K562 (cell line): ENCODE data around the gene TSC22D3. TPM values are rescaled to one million over a fixed set of nuclear protein-coding genes. Genes with fewer than 3 reads are reported as not detected.

ENCODE experiments used
- ATAC-seq: fragments of 200-7000 bp; cut with Tn5 transposase; 3 replicates; pipeline ENCODE4 v1.9.1; 2020; ENCODE audit warnings: moderate library complexity
- BruUV-seq: library from RNA; stranded (reverse); fragments of 400-500 nt; replicated peaks from 2 replicates; lab custom pipeline; 2021; lab: Mats Ljungman, UMichigan
- CTCF ChIA-PET: fragments of 300-600 bp; formaldehyde crosslinking; extraction: SDS; loops from one replicate; lab custom pipeline; 2021; ENCODE audit warnings: low intra/inter-chr PET ratio; lab: Yijun Ruan, JAX
- POLR2A ChIA-PET: fragments of 300-600, 350-650 bp; sonication (Branson Sonifier 250); formaldehyde crosslinking; extraction: SDS; loops from one replicate; lab custom pipeline; 2021; ENCODE audit warnings: antibody characterized with exemption, inconsistent platforms; lab: Yijun Ruan, JAX
- DNase-seq, 4 experiments: peaks; one replicate each; pipeline versions ENCODE4 v3.0.0 to v3.0.0-alpha.2; 2011 to 2018; ENCODE audit warnings: low spot score in 3 of 4, mixed read lengths in 3 of 4; ENCODE audit errors: extremely low read depth in 1 of 4
- FAIRE-seq: peaks from 2 replicates; lab custom pipeline; 2011; peaks lifted over from hg19 to GRCh38; lab: Jason Lieb, UNC
- H2AFZ ChIP-seq: 2 replicates; pipeline ENCODE4 v1.6.0; 2011; ENCODE audit warnings: low read depth, low read length, control low read depth, inconsistent platforms
- H3K27ac ChIP-seq: fragments of 200-600 bp; 3 replicates; pipeline ENCODE4 v1.8.0; 2011; ENCODE audit warnings: low read depth, mild to moderate bottlenecking, control low read depth, inconsistent platforms, low read length, moderate library complexity, mixed read lengths; ENCODE audit errors: extremely low read depth
- H3K27me3 ChIP-seq, 2 experiments: fragments of 300-600 bp in 1 of 2; 2 replicates in 1 of 2; 3 replicates in 1 of 2; pipeline versions ENCODE4 v1.6.0 to v1.8.0; 2011; ENCODE audit warnings: inconsistent platforms in 2 of 2, low read length in 2 of 2, mild to moderate bottlenecking in 1 of 2, mixed read lengths in 1 of 2, moderate library complexity in 1 of 2; ENCODE audit not compliant: control insufficient read depth in 2 of 2, insufficient read depth in 2 of 2
- H3K36me3 ChIP-seq: fragments of 300-600 bp; 3 replicates; pipeline ENCODE4 v1.8.0; 2011; ENCODE audit warnings: mild to moderate bottlenecking, low read length, inconsistent platforms; ENCODE audit not compliant: control insufficient read depth, insufficient read depth
- H3K4me1 ChIP-seq, 2 experiments: fragments of 200-600 bp in 1 of 2; replicated peaks in 1 of 2; 2 replicates in 1 of 2; 3 replicates in 1 of 2; pipeline versions ENCODE4 v1.5.1 to v1.8.0; 2011; ENCODE audit warnings: inconsistent platforms in 2 of 2, low read length in 2 of 2, mild to moderate bottlenecking in 1 of 2, mixed read lengths in 1 of 2, moderate library complexity in 1 of 2; ENCODE audit not compliant: control insufficient read depth in 2 of 2, insufficient read depth in 2 of 2
- H3K4me2 ChIP-seq: 2 replicates; pipeline ENCODE4 v1.6.1; 2011; ENCODE audit warnings: low read length, control low read depth, inconsistent platforms, mixed read lengths; ENCODE audit not compliant: insufficient read depth
- H3K4me3 ChIP-seq: fragments of 200-600 bp; sonication (generic), shearing (Covaris generic); 2 replicates; pipeline ENCODE4 v1.5.1; 2016; ENCODE audit warnings: control low read depth, inconsistent platforms
- H3K79me2 ChIP-seq: fragments of 200-600 bp; 3 replicates; pipeline ENCODE4 v1.8.0; 2011; ENCODE audit warnings: low read length, inconsistent platforms; ENCODE audit not compliant: control insufficient read depth, insufficient read depth
- H3K9ac ChIP-seq, 2 experiments: 2 replicates each; pipeline versions ENCODE4 v1.6.0 to v1.6.1; 2011; ENCODE audit warnings: low read depth in 2 of 2, low read length in 2 of 2, control low read depth in 1 of 2, inconsistent platforms in 1 of 2, mild to moderate bottlenecking in 1 of 2, mixed read lengths in 1 of 2; ENCODE audit not compliant: insufficient read depth in 1 of 2
- H3K9me1 ChIP-seq: one replicate; pipeline ENCODE4 v1.6.0; 2011; ENCODE audit warnings: inconsistent platforms, mild to moderate bottlenecking, low read length, moderate library complexity; ENCODE audit not compliant: control insufficient read depth, insufficient read depth
- H3K9me3 ChIP-seq: replicated peaks from 2 replicates; pipeline ENCODE4 v1.5.1; 2011; ENCODE audit warnings: low read depth, low read length, inconsistent platforms; ENCODE audit not compliant: control insufficient read depth, insufficient read depth
- H4K20me1 ChIP-seq: replicated peaks from 2 replicates; pipeline ENCODE4 v1.6.1; 2011; ENCODE audit warnings: low read length, inconsistent platforms, mixed read lengths; ENCODE audit not compliant: control insufficient read depth, insufficient read depth
- CAMTA2 ChIP-seq: fragments of 250-450 bp; sonication (Bioruptor Pico); conservative IDR thresholded peaks from 2 replicates; pipeline ENCODE4 v1.5.1; 2022
- GTF2A2 ChIP-seq: IDR thresholded peaks from 2 replicates; pipeline ENCODE4 v1.6.1; 2016; ENCODE audit warnings: mild to moderate bottlenecking, missing genetic modification characterization, missing compliant biosample characterization
- HMG20B ChIP-seq: fragments of 250-450 bp; sonication (Bioruptor Pico); IDR thresholded peaks from 2 replicates; pipeline ENCODE4 v1.5.0; 2021; ENCODE audit warnings: mild to moderate bottlenecking
- MEF2D ChIP-seq: conservative IDR thresholded peaks from 2 replicates; pipeline ENCODE4 v1.6.1; 2016; ENCODE audit warnings: low read depth, missing genetic modification characterization, missing compliant biosample characterization
- NFE2L1 ChIP-seq: fragments of 450-650 bp; IDR thresholded peaks from 2 replicates; pipeline ENCODE4 v1.6.1; 2016; ENCODE audit warnings: missing genetic modification characterization, low read depth, mild to moderate bottlenecking, missing compliant biosample characterization, moderate library complexity, borderline replicate concordance
- PHB2 ChIP-seq: fragments of 450-650 bp; IDR thresholded peaks from 2 replicates; pipeline ENCODE4 v1.6.1; 2017; ENCODE audit warnings: low read depth
- PPARD ChIP-seq: fragments of 250-450 bp; sonication (Bioruptor Pico); IDR thresholded peaks from 2 replicates; pipeline ENCODE4 v1.8.0; 2022; ENCODE audit warnings: inconsistent platforms, mild to moderate bottlenecking, moderate library complexity
- PRMT5 ChIP-seq: sonication (generic); formaldehyde crosslinking; IDR thresholded peaks from 2 replicates; pipeline ENCODE4 v1.5.0; 2020; ENCODE audit warnings: missing genetic modification reagents
- PTTG1 ChIP-seq: fragments of 450-650 bp; IDR thresholded peaks from 2 replicates; pipeline ENCODE4 v1.6.1; 2016; ENCODE audit warnings: low read depth, mild to moderate bottlenecking, missing genetic modification characterization, missing compliant biosample characterization
- SIRT6 ChIP-seq: IDR thresholded peaks from one replicate; pipeline ENCODE4 v1.6.1; 2012; ENCODE audit warnings: low read depth, mild to moderate bottlenecking, control low read depth, inconsistent platforms, low read length, moderate library complexity
- ZFPM2 ChIP-seq: fragments of 250-450 bp; sonication (Bioruptor Pico); IDR thresholded peaks from 2 replicates; pipeline ENCODE4 v1.5.1; 2022; ENCODE audit warnings: mild to moderate bottlenecking
- ZNF239 ChIP-seq: fragments of 250-450 bp; sonication (Bioruptor Pico); IDR thresholded peaks from 2 replicates; pipeline ENCODE4 v1.4.0; 2020; ENCODE audit warnings: mild to moderate bottlenecking
- WGBS: fragments of 100-300 bp; shearing (Covaris generic); methylation state at CpG from one replicate; pipeline ENCODE4 v1.1.6; 2016; ENCODE audit warnings: low coverage, mixed read lengths; ENCODE audit not compliant: insufficient coverage; ENCODE audit errors: missing lambda C conversion rate; 5-methylcytosine and 5-hydroxymethylcytosine counted together
- in situ Hi-C: fragments of 300-500 bp; cut with MboI; formaldehyde crosslinking; loops from 4 replicates; pipeline ENCODE4 v1.15.0; 2018; ENCODE audit warnings: inconsistent platforms, mixed read lengths
- intact Hi-C: fragments of 100-400 bp; cut with micrococcal nuclease; formaldehyde crosslinking; loops from 2 replicates; pipeline ENCODE4 v1.14.2; 2022
- polyA plus RNA-seq, 8 experiments: library from polyadenylated mRNA; depleted of rRNA in 4 of 8; stranded (reverse) in 5 of 8; unstranded in 3 of 8; fragments of >200 nt; fragmentation: Nextera tagmentation in 2 of 8; fragmentation: Illumina TruSeq in 1 of 8; extraction: Ambion mirVana in 2 of 8; extraction: Trizol in 1 of 8; gene quantifications; 2 replicates each; pipeline versions ENCODE4 v1.2.1 to v1.2.3, GENCODE V29; 2011 to 2014; ENCODE audit warnings: inconsistent platforms in 1 of 8, missing spikeins in 1 of 8
- total RNA-seq, 7 experiments: library from RNA; depleted of rRNA in 6 of 7; stranded (reverse); fragments of >200 nt in 6 of 7; fragmentation: Illumina TruSeq in 2 of 7; extraction: Trizol in 2 of 7; gene quantifications; 2 replicates each; pipeline versions ENCODE4 v1.2.1 to v1.2.3, GENCODE V29; 2011 to 2021; ENCODE audit warnings: low replicate concordance in 1 of 7
- TF ChIP-seq, protein P1 (sequence below): sonication (generic); formaldehyde crosslinking; IDR thresholded peaks from 2 replicates; pipeline ENCODE4 v1.8.0; 2023; ENCODE audit warnings: mild to moderate bottlenecking, missing genetic modification reagents

The TSC22D3 gene
- total and polyA plus RNA-seq, 9 of the 15 experiments (the other 6 are each of a cell fraction or from before 2014, with no cell fraction given), result 0.48 to 3.0 (median 0.87) TPM

DNA sequence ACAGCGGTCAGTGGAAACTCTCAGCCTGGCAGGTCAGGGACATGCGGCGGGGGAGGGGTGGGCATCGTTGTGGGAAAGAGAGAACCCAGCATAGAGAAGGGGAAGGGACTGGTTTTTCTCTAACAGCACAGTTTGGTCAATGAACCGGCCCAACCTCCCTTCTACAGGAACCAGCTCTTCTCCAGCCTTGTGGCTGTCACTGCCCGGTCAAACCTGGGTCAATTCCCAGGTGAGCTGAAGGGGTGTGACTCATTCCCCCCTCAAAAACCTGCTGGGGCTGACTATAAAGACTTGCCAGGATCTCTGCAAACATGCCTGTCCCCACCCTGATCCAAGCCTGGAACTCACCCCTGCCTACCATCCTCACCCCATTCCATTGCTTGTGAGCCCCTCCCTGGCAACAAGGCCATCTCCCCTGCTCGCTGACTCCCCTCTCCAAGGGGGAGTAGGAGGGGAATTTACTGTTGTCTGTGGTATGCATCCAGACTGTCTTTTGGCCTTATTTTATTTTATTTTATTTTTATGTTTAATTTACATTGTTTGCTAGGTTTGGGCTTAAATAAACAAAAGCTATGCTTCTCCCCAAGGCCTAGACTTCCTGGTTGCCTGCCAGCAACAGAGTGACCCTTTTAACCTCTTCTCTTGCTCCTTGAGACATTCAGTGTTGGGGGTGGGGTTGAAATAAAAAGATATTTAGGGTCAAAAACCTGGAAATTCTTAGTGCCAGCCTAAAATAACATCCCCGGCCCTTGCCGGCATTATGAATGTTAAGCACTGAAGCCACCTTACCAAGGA, 49.6 kb downstream of the TSC22D3 start:
- H4K20me1 ChIP-seq, result no peaks in the 10 kb centered on the region
- no peak overlapping the region for H2AFZ ChIP-seq
- H3K9me1 ChIP-seq, result no peaks in the 10 kb centered on the region
- DNase-seq (peak in 1 of 4 experiments; percentile 34), ATAC-seq (no peak), FAIRE-seq (no peak)
- peak overlapping the region in 1 of 2 experiments; percentile 43; a peak in 1 of 4 replicates for H3K9ac ChIP-seq
- H3K4me1 ChIP-seq, result peaks cover 11 to 44% of the 10 kb centered on the region in 2 experiments; a peak in 4 of 5 replicates
- in situ Hi-C loops (no loop called here), intact Hi-C loops (no loop called here)
- POLR2A ChIA-PET, result interaction anchor here (0.5 to 1.1 kb wide), 2 partner anchors 39 to 98 kb away, joined by 3 to 4 read pairs; partner anchors contain the start of gene PRPS1
- H3K36me3 ChIP-seq, result no peaks in the 10 kb centered on the region
- TF ChIP-seq SIRT6, result no peak
- no peak for TF ChIP-seq ZFPM2 (CRISPR knock-in tag)
- no peak for TF ChIP-seq ZNF239
- TF ChIP-seq PRMT5 (CRISPR knock-in tag), result no peak
- H3K9me3 ChIP-seq, result no peaks in the 10 kb centered on the region
- no peak overlapping the region for H3K4me2 ChIP-seq
- WGBS, result 64% methylated on average over 9 of the region's 9 CpGs
- CTCF ChIA-PET, result no interaction called here
- no peaks in the 10 kb centered on the region for H3K27me3 ChIP-seq
- no peak overlapping the region for H3K27ac ChIP-seq
- H3K79me2 ChIP-seq, result no peaks in the 10 kb centered on the region
- H3K4me3 ChIP-seq, result no peak overlapping the region
- BruUV-seq, result no TSS peak

DNA sequence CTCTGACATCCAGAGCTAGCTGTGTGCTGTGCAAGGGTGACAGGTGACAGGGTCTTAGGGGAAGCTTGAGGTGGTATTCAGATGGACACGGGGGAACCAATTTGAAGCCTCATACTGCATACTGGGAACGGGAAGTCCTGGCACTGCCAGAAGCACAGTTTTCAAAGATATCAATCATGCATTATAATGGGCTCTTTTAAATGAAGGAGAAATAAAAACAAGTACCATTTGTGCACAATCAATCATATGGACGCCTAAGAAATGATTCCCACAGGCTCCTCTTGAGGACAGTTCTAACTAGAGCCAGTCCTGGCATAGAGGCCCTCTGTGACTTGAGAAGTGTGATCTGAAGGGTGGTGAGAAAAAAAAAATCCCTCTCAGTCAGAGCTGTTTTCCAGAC, 50.9 kb downstream of the TSC22D3 start:
- ChIA-PET POLR2A (interaction anchor here (1.0 kb wide), 1 partner anchor 55 kb away, joined by 3 read pairs; no protein-coding TSS in a partner anchor), CTCF (no interaction called here)
- intact Hi-C loops (no loop called here), in situ Hi-C loops (no loop called here)
- Histone ChIP-seq H3K4me2 (no peak overlapping the region), H3K36me3 (no peaks in the 10 kb centered on the region), H3K9me3 (no peaks in the 10 kb centered on the region), H4K20me1 (no peaks in the 10 kb centered on the region), H2AFZ (no peak overlapping the region), H3K27me3 (no peaks in the 10 kb centered on the region), H3K9ac (no peak overlapping the region), H3K27ac (no peak overlapping the region), H3K79me2 (no peaks in the 10 kb centered on the region), H3K4me3 (no peak overlapping the region), H3K4me1 (peaks cover 10 to 39% of the 10 kb centered on the region in 2 experiments; a peak in 3 of 5 replicates), H3K9me1 (no peaks in the 10 kb centered on the region)
- BruUV-seq, result no TSS peak
- no peak for FAIRE-seq
- no peak for DNase-seq
- 8% methylated on average over 3 of the region's 3 CpGs for WGBS
- no peak for ATAC-seq
- TF ChIP-seq PTTG1 (tag), result no peak
- no peak for TF ChIP-seq CAMTA2 (CRISPR knock-in tag)
- TF ChIP-seq HMG20B, result no peak
- TF ChIP-seq MEF2D (tag), result no peak
- TF ChIP-seq, protein P1, sequence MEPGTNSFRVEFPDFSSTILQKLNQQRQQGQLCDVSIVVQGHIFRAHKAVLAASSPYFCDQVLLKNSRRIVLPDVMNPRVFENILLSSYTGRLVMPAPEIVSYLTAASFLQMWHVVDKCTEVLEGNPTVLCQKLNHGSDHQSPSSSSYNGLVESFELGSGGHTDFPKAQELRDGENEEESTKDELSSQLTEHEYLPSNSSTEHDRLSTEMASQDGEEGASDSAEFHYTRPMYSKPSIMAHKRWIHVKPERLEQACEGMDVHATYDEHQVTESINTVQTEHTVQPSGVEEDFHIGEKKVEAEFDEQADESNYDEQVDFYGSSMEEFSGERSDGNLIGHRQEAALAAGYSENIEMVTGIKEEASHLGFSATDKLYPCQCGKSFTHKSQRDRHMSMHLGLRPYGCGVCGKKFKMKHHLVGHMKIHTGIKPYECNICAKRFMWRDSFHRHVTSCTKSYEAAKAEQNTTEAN, result no peak
- TF ChIP-seq PHB2, result no peak
- TF ChIP-seq GTF2A2 (tag), result no peak
- no peak for TF ChIP-seq NFE2L1 (tag)
- no peak for TF ChIP-seq PPARD
